Measurements from ENCODE around the gene SLC6A18.

Gene SLC6A18

DNA sequence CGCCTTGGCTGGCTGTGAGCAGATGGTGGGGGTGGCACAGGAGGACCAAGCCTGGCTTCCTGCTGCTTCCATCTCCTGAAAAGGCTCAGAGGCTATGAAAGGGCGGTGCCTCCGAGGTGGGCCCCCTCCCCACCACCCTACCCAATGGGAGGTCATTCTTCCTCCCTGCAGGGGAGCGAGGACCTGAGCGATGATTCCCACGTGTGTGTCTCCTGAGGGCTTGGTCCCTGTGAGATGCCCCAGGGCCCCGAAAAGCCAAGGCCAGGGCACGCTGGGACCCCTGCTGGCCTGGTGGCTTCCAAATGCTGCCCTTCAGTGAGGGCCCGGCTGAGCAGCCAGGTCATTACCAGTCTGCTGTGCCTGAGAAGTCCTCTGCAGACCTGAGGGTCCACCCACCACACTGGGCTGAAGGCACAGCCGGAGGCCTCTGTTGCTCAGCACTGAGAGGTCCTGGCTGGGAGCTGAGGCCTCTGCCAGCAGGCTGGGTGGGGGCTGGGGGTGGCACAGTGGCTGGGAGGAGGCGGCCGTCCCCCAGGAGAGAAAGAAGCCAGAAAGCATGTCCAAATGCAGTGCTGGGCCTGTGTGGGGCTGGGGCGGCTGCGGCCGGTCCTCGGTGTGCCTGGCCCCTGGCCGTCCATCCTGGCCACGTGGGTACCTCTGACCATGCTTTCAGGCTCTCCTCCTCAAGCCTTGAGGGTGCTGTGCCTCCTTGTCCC, 37.8 kb upstream of the SLC6A18 start:
- DNase-seq: no peak

DNA sequence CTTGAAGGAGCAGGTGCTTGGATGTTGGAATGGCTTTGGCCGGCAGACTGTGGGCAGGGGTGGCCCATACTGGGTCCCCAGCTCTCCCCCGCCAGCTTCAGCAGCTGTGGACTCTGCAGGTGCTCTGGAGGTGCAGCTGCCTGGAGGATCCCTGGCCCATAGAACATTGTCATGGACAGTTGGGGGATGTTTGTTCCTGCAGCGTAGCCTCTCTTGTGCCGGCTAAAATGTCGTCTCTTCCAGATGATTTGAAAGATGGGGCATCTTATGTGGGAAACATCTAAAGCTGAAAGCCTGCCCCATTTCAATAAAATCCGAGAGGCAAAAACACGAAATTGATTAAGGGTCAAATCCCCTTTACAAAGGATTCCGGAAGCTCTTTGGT, 37.2 kb upstream of the SLC6A18 start:
- no peak for DNase-seq

DNA sequence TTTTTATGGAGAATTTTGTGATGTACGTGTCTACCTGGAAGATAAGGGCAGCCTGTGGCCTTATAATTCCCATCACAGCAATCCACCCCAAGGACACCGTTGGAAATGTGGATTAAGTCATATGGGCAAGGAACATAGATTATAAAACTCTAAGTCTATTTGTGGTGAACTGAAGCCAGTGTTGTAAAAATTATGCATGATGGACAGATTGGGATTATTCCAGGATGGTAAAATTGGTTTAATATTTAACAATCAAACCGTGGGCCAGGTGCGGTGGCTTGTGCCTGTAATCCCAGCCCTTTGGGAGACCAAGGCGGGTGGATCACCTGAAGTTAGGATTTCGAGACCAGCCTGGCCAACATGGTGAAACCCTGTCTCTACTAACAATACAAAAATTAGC, 36.7 kb upstream of the SLC6A18 start:
- no peak for DNase-seq

DNA sequence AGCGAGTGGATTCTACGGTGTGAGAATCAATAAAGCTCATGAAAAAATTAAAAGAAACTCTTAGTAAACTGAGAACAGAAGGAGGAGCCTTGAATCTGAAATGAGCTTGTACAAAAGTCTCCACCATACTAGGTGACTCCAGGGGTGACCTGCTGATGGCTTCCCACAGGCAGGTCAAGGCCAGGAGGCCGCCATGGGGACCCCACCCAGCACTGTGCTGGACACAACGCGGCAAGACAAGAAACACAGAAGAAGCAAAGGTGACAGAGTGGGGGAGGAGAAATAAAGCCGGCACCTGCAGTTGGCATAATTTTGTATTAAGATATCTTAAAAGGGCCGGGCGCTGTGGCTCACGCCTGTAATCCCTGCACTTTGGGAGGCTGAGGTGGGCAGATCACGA, 35.9 kb upstream of the SLC6A18 start:
- DNase-seq: no peak

DNA sequence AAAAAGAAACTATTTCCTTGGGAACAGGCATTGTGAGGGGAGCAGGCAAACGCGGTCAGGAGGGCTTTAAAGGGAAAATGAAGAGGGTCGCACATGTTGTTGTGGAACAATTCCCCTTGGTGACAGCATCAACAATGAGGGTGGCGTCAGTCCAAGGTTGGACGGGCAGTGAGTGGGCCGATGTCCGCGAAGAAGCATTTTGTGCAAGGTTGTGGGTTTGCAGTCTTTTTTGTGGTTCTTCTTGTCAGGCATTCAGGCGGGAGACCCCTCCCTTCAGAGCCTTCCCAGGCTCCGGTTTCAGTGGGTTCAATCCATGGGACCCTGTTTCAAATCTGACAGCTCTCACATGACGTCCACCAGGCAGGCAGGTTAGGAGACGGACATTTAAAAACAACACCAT, 34.9 kb upstream of the SLC6A18 start:
- DNase-seq: no peak

DNA sequence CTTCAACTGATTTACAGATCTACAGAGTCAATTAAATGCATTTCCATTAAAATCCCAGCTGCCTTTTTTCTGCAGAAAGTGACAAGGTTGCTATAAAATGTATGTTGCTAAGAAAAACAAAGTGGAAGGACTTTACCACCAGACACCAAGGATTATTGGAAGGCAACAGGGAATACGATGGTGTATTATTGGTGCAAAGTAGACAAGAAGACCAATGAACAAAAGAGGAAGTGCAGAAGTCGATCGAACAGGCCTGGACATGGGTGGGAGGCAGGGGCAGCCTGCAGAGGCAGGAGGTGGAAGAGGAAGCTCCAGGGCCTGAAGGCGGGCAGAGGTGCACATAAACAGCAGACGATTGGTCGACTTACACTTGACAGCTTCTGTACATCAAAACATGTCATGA, 34.3 kb upstream of the SLC6A18 start:
- no peak for DNase-seq

DNA sequence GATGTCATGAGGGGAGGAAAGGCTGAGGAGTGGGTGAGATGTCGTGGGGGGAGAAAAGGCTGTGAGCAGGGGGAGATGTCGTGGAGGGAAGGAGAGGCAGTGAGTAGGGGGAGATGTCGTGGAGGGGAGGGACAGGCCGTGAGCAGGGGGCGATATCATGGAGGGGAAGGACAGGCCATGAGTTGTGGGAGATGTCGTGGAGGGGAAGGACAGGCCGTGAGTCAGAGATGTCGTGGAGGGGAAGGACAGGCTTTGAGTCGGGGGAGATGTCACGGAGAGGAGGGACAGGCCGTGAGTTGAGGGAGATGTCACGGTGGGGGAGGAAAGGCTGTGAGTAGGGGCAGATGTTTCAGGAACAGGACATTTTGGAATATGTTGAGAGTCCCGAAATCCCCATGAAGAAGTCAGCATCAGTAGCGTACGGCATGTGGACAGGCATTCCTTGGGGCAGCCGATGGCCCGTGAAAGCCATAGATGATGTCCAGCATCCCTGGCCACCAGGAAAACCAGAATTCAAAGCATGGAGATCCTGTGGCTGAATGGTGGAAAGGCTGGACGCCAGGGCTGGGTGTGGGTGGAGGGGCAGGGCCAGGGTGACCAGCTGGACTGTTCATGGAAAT, 32.1 kb upstream of the SLC6A18 start:
- DNase-seq: no peak

DNA sequence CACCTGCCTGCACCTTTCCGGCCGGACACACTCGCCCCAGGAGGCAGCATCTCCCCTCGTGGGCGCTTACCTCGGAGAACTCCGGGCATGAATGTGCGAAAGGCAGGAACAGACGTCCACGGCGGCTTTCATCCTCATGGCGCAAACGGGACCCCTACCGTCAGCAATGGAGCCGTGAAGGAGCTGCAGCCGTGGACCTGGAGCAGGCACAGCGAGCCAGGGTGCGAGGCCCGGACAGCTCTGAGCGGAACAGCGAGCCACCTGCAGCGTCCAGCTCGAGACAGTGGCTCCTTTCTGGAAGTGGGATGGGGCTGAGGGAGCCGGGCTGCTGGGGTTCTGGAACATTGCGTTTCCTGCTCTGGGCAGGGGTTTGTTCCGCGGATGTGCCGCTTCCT, 31.6 kb upstream of the SLC6A18 start:
- DNase-seq: no peak

DNA sequence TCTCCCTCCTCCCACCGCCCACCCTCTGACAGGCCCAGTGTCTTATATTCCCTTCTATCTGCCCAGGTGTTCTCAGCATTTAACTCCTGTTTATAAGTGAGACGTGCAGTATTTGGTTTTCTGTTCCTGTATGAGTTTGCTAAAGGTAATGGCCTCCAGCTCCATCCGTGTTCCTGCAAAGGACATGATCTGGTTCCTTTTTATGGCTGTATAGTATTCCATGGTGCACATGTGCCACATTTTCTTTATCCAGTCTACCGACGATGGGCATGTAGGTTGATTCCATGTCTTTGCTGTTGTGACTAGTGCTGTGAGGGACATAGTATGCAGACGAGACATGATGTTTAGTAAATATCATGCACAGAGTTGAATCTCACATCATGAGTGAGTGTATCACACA, 30.8 kb upstream of the SLC6A18 start:
- DNase-seq: no peak

DNA sequence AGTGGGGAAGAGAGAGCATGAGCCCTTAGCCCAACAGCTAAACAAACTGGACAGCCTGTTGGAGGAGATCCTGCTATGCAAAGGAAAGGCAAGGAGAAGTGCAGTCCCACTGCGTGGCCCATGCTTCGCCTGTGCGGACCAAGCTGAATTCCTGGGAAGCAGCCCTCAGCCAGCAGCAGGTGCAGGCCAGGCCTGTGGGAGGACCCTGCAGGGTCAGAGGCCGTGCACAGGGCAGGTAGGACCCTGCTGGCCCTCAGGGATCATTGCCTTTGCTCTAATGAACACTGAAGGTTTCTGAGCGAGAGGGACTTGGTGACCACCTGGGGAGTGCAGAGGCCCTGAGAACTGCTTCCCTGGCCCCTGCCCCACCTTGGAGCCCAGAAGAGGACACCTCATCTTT, 29.7 kb upstream of the SLC6A18 start:
- DNase-seq: no peak

DNA sequence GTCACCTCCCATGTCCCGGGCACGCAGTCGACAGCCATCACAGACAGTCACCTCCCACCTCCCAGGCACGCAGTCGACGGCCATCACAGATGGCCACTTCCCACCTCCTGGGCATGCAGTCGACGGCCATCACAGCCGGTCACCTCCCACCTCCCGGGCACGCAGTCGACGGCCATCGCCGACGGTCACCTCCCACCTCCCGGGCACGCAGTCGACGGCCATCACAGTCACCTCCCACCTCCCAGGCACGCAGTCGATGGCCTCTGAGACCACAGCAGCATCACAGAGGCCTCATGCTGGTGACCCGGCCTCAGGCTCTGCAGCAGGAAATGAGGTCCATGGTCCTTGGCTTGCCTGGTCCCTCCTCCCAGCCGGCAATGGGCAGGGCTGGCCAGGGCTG, 29.3 kb upstream of the SLC6A18 start:
- no peak for DNase-seq

DNA sequence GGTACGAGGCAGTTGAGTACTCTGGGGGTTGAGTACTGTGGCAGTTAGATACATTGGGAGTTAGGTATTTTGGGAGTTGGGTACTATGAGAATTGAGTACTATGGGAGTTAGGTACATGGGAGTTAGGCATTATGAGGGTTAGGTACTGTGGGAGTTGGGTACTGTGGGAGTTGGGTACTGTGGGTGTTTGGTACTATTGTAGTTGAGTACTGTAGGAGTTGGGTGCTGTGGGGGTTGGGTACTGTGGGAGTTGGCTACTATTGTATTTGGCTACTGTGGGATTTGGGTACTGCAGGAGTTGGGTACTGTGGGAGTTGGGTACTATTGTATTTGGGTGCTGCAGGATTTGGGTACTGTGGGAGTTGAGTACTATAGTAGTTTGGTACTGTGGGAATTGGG, 28.6 kb upstream of the SLC6A18 start:
- no peak for DNase-seq

DNA sequence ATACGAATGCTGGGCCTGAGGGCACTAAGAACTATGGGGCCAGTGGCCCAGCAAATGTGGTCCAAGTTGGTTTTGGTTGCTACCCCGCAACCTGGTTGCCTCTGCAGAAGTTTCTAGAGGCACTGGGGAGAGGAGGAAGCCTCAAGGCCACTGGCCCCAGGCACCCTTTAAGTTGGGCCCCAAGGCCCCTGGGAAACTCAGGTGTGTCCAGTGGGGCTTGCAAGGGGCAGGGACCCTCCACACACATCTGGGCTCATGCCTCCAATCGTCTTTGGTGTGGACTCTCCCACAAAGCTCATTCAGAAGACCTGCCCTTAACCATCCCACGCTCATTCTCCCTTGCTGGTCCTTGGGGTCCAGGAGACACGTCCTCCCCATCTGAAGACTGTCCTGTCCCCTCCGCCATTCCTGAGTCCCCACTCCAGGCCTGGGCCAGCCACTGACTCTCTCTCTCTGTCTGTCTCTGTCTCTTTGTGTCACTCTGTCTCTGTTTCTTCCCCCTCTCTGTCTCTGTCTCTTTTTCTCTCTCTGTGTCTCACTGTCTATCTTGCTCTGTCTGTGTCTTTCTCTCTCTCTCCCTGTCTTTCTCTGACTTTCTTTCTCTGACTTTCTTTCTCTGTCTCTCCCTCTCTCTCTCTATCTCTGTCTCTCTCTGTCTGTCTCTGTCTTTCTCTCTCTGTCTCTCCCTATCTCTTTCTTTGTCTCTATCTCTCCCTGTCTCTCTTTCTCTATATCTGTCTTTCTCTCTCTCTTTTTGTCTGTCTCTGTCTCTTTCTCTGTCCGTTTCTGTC, 27.1 kb upstream of the SLC6A18 start:
- DNase-seq: no peak

DNA sequence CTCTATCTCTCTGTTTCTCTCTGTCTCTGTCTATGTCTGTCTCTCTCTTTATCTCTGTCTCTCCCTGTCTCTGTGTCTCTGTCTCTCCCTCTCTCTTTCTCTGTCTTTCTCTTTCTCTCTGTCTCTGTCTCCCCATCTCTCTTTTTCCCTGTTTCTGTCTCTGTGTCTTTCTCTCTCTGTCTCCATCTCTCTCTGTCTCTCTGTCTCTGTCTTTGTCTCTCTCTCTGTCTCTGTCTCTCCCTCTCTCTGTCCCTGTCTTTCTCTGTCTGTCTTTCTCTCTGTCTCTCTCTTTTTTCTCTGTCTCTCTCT, 25.9 kb upstream of the SLC6A18 start:
- DNase-seq: no peak

DNA sequence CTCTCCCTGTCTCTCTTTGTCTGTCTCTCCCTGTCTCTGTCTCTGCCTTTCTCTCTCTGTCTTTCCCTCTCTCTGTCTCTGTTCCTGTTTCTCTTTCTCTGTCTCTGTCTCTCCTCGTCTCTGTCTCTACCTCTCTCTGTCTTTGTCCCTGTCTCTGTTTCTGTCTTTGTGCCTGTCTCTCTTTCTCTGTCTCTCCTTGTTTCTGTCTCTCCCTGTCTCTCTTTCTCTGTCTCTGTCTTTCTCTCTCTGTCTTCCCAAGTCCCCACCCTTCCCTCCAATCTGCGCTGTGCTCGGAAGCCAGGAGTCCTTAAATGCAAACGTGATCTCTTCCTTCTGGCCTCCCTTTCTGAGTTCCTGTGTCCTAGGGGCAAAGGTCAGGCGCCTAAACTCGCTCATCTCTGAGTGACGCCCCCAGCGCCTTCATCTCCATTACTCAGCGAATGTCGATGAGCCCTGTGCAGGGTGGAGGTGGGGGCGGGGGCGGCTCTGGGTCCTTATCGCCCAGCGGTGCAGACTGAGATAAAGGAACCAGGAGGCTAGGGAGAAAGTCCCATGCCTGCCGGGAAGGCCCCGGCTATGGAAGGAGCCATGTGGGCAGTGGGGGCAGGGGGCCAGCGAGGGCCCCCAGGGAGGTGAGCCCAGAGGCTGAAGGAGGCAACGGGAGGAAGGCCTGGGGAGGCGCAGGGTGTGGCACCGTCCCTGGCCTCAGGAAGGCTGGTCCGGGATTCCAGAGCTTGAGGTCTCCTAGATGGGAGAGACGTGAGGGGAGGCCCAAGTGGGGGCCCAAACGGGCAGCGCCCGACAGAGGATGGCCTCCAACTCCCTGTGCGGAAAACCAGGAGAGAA, 25.3 kb upstream of the SLC6A18 start:
- no peak for DNase-seq

DNA sequence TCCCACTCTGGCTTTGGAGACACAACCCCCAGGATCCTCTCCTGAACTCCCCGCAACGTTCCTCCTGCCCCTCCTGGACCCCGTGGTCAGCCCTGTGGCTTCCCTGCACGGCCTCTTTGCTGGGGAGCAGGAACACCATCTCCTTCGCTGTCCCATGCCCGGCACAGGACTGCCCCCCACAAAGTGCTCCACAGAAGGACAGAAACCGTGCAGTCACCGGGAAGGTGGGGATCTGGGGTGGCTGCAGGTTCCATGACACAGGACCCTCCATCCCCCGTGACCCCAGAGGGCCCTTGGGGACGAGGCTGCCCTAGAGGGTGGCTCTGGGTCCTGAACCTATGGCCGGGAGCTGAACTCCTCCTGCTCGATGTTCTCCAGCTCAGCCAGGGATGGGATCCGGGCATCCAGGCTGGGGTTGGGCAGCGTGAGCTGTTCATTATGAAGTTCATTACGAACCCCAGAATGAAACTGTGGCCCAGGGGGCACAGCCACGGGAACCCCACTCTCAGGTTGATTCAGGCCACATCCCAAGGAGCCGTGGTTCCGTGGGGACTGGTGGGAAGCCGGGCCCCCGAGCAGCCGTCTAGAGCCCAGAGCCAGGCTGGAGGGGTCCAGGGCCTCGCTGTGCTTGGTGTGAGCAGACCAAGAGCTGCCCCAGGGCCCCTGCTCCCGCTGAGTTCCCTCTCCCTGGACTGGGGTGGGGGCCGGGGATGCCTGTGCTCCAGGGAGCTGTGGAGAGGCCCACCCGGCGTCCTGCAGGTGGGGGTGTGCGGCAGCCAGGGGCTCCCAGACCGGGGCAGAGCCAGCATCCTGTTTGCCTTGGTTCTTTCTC, 24.5 kb upstream of the SLC6A18 start:
- DNase-seq: no peak

DNA sequence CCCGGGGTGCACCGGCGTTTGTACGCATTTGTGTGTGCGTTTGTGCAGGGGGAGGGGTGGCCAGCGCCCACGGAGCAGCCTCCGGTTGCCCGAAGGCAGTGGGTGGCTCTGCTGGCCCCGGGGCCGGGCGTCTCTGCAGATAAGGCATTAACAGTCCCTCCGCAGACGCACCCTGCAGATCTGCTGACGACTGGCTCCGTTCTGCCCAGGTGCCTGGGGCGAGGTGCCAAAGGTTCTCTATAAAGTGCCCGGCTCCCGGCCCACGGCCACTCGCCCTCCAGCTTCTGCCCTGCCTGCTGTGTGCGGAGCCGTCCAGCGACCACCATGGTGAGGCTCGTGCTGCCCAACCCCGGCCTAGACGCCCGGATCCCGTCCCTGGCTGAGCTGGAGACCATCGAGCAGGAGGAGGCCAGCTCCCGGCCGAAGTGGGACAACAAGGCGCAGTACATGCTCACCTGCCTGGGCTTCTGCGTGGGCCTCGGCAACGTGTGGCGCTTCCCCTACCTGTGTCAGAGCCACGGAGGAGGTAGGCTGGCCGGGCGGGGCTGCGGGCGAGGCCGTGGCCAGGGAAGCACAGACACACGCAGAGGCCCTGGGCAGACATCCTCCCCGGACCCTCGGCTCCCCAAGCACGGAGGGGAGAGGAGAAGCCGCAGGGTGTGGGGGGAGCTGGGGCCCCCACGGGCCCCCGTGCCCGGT, 23.7 kb upstream of the SLC6A18 start, which contains the start of gene SLC6A19:
TSS of gene SLC6A19 (plus strand) at position 269 of the 699 bp plus-strand sequence. CDS start at position 325, 56 bp downstream.
- DNase-seq: peak; percentile 49

DNA sequence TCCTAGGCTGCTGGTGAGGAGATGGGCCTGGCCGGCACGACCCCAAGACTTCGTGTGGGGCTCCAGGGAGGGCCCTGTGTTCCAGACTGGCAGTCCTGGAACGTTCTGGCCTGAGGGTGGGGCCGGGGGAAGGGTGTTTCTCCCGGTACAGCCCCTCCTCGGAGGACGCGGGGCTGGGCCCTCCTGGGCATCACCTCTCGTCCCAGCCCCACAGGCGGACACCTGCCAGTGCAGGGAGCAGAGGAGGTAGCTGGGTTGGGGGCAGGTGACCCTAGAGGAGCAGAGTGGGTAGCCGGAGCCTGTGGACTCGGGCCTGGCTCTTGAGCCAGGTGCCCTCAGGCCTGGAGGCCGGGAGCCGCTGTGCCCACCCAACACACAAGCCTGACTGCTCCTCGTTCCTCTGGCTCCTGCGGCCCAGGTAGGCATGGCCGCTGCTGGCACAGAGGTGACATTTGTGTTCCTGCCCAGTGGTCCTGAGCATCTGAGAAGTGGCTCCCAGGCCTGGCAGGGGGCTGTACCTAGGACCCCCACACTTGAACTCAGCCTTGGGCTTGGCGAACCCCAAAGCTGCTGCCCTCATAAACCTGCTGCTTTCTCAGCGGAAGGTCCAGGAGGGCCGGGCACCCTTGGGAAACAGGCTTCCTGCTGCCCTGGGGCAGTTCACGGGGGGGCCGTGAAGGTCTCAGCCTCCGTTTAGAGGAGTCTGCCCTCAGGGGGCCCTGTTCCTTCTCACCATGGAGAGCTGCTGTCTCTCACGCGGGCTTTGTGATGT, 23.0 kb upstream of the SLC6A18 start:
- no peak for DNase-seq

DNA sequence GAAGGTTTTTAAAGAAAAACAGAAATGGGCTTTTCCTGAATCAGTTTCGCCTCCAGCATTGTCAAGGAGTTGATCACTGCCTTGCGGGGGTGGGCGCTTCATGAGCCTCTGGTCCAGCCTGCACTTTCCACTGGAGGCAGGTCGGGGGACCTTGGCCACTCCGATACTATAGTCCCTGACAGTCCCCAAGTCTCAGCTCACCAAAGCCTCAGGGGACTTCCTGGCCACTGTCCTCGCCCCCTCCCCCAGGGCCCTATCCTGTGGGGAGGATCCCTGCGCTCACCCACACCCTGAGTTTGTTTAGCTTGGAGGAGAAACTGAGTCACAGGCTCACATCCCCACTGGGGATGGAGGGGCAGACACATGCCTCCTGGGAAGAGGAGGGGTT, 22.4 kb upstream of the SLC6A18 start:
- no peak for DNase-seq

DNA sequence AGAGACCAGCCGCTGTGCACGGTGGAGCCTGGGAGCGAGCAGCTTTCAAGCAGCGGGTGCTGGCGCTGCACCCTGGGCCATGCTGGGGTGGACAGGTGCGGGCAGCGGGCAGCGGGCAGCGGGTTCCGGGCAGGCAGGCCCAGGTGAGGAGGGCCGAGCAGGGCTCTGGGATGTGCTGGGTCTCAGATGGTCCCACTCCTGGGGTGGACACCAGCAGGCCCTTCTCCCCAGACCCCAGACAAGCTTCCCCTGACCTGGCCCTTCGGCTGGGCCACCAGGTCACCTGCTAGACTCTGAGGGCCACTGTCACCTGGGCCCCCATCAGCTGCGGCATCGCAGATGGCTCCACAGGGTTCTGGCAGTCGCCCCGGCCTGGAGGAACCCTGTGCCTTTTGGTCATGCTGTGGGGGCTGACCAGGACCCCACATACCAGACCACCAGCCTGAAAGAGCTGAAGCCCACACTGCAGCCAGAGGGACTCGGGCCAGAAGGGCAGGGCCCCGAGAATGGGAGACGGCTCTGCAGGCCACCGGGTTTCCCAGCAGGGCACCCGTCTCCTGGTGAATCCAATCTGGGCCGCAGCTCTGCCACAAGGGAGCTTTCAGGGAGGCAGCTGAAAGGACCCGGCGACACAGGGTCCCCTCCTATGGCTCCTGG, 21.7 kb upstream of the SLC6A18 start:
- DNase-seq: no peak

All from COR-L47 (cell line).